Left colon (tissue), 2 donors: ENCODE measurements around the gene MAGEB3. TPM values are rescaled to one million over a fixed set of nuclear protein-coding genes. Genes with fewer than 3 reads are reported as not detected.

Experiments
- ATAC-seq: fragments of 200-7000 bp; cut with Tn5 transposase; one replicate; pipeline ENCODE4 v1.9.1; 2020; ENCODE audit warnings: mild to moderate bottlenecking, moderate library complexity
- DNase-seq, 2 donors: peaks; one replicate each; pipeline ENCODE4 v3.0.0-alpha.2; 2020
- intact Hi-C, 2 donors: fragments of 100-400 bp; cut with DNase I in 1 of 2; cut with micrococcal nuclease in 1 of 2; formaldehyde crosslinking; loops; one replicate each; pipeline versions ENCODE4 v1.11.2 to v1.14.0; 2022; cut with DNase I, micrococcal nuclease
- total RNA-seq, 2 donors: library from RNA; stranded (reverse); fragmentation: NEBNext Ultra II Directional; extraction: Animal tissue kit (Norgen Biotek cat#: 25700); gene quantifications; one replicate each; pipeline ENCODE4 v1.2.1, GENCODE V29; 2021
- donor health status: DM: no; HTN: no; CAD: no.
- donor health status: DM: yes; HTN: yes; CAD: no.

Gene MAGEB3
- total RNA-seq, 2 donors from 2014 or later = not detected

DNA sequence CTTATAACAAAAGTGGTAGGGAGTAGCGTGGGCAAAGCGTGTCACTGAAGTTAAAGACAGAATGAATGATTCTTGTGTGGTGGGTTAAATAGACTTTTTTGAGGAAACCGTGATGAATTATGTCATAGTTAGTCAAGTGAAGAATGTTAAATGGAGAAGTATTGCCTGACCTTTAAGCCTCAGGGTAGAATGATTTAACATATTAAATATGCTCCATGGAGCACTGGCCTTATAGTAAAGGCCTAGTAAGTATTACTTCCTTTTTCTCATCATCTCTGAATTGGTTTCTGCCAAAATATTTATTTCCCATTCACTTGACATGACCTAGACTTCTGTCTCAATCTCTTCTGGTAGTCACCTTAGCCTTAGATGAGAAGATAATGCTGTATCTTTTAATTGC lies 40.2 kb downstream of the MAGEB3 start:
- DNase-seq (no peak), ATAC-seq (no peak)
- intact Hi-C loops = loop anchor here in 1 of 2 donors (10.0 kb wide), 1 partner anchor 224 kb away; no protein-coding TSS in a partner anchor

DNA sequence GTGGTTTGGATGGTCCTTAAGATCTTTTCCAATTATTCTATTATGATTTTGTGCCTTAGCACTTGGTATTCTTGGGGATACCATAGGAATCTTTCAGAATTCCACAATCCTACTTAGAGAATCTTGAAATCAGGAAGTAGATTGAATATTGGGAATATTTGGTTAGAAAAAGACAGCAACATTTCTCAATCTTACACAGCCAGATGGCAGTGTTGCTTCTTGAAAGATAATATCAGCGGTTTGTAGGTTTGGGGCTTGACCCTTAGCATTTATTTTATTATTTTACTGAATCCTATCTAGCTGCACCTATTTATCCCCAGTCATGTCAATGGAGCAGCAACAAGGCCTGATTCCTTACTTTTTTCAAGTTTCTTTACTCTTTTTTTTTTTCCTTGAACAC lies 45.0 kb downstream of the MAGEB3 start:
- DNase-seq (no peak), ATAC-seq (no peak)
- intact Hi-C loops = loop anchor here in 1 of 2 donors (10.0 kb wide), 1 partner anchor 219 kb away; no protein-coding TSS in a partner anchor

DNA sequence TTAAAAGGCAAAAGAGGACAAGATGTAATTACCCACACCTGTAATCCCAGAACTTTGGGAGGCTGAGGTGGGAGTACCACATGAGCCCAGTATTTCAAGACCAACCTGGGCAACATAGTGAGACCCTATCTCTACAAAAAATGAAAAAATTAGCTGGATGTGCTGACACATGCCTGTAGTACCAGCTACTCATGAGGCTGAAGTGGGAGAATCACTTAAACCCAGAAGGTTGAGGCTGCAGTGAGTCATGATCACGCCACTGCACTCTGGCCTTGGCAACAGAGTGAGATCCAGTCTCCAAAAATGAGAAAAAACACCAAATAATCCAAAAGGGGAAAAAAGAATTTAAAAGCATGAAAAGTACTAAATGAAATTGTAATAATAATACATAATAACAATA lies 47.9 kb downstream of the MAGEB3 start:
- no peak for DNase-seq
- no peak for ATAC-seq
- intact Hi-C loops = loop anchor here in 1 of 2 donors (10.0 kb wide), 1 partner anchor 216 kb away; no protein-coding TSS in a partner anchor

DNA sequence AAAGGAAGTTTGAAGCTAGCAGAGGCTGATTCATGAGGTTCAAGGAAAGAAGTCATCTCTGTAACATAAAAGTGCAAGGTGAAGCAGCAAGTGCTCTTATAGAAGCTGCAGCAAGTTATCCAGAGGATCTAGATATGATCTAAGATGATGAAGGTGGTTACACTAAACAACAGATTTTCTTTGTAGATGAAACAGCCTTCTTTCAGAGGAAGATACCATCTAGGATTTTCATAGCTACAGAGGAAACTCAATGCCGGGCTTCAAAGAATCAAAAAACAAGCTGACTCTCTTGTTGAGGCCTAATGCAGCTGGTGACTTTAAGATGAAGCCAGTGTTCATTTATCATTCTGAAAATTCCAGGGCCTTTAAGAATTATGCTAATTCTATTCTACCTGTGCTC lies 50.0 kb downstream of the MAGEB3 start:
- ATAC-seq = no peak

DNA sequence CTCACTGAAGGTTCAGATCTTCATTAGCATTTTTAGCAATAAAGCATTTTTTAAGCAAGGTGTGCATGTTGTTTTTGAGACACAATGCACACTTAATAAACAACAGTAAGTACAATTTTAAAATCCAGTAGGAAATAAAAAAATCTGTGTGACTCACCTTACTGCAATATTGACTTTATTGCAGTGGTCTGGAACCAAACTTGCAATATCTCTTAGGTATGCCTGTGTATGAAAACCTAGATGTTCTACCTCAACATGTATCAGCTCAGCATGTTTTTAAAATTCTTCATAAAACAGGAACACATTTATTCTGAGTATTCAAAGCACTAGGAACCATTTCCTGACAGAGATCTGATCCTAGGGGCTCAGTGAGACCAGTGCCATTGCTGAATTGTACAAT lies 52.1 kb downstream of the MAGEB3 start:
- intact Hi-C loops = no loop called here
- no peak for DNase-seq
- no peak for ATAC-seq

More for the DNA sequence above, 50.0 kb downstream of the MAGEB3 start:
- DNase-seq = no peak
- intact Hi-C loops = no loop called here

DNA sequence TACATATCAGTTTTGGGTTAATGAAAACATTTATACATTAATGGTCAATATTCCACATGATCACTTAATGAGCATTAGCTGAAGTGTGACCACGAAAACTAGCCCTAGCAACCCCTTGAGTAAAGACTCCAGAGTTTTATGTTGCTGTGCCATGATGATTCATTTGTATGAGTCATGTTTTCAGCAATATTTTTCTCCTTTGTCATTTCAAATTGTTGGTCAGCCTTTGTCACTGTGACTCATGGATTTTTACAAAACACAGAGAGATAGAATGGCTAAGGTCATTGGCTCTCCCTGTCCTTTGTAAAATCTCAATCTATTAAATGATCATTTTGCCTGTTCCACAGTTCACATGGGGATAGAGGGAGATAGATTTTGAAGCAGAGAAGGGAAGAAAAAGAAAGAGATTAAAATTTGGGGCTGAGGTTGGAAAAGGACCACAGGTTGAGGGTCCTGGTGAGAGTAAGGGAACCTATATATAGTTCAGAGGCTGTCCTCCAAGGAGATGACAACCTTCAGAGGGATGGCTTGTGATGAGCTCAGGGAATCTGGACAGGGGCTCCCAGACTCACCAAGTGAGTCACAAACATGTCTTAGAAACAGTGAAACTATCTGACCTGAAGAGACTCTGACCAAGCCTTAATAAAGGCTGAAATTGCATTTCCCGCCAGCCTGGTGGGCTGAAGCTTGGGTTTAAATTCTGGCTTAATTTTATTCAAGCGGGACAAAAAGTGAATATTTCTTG lies 53.2 kb downstream of the MAGEB3 start:
- ATAC-seq (no peak), DNase-seq (no peak)
- intact Hi-C loops = no loop called here

Other genes with a start within 250 kb of the MAGEB3 start
- not detected for gene MAGEB2, start 15.1 kb upstream of the MAGEB3 start, total RNA-seq
- not detected for gene MAGEB4, start 11.3 kb downstream of the MAGEB3 start, total RNA-seq
- gene MAGEB1, start 16.5 kb downstream of the MAGEB3 start, total RNA-seq = not detected
- not detected for gene NR0B1, start 78.7 kb downstream of the MAGEB3 start, total RNA-seq